Gastrocnemius medialis (tissue), 4 donors: Measurements from ENCODE around the gene MEF2D.

Experiments used
- CTCF ChIP-seq, 5 experiments: fragments of 450-650 bp in 3 of 5; fragments of 200-600 bp in 2 of 5; sonication (generic) in 2 of 5; IDR thresholded peaks in 4 of 5; conservative IDR thresholded peaks in 1 of 5; 1 replicate in 4 of 5; 2 replicates in 1 of 5; pipeline ENCODE4 v1.5.1; 2016 to 2019; ENCODE audit warnings: antibody characterized with exemption in 5 of 5, mild to moderate bottlenecking in 3 of 5, moderate library complexity in 3 of 5
- POLR2A ChIP-seq, 2 donors: fragments of 450-650 bp; IDR thresholded peaks; one replicate each; pipeline ENCODE4 v1.6.1; 2017; ENCODE audit warnings: antibody characterized with exemption in 2 of 2, mild to moderate bottlenecking in 2 of 2, moderate library complexity in 2 of 2

DNA sequence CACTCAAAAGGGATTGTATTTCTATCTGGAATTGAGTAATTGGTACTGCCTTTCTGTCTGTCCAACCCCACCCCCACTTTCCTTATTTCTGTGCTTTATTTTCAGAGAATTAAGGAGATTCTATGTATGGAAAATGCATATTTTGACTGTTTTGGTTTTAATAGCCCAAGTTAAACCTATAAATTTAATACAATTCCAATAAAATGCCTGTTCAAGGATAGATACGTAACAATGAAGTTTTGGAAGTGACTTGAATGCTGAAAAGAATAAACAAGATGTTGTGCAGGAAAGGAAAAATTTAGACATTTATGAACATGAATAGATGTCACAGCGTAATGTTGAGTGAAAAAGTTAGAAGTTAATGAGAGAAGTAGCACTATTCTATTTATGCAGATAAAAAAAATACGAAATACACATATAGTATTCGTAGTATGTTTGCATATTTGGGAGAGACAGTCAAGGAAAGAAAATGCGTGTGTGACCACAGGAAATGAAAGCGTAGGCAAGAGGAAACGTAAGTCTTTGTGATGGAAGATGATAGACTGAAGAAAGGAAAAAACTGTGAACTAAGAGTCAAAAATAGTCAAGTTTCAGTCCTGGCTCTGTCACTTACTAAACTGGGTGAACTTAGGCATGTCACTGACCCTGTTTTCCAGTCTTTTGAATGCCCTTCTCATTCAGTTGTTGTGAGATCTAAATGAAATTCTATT lies 62.1 kb downstream of the MEF2D start:
- TF ChIP-seq CTCF (IDR thresholded peaks at IDR 0.05 in 4 of 5, conservative IDR thresholded peaks at IDR 0.05 in 1 of 5) (no peak), POLR2A (IDR thresholded peaks at IDR 0.05) (no peak)
